ENCODE measurements around the gene ABCC1. TPM values are rescaled to one million over a fixed set of nuclear protein-coding genes. Genes with fewer than 3 reads are reported as not detected.

The ABCC1 gene
- total and polyA plus RNA-seq, 2 of the 8 experiments (the other 6 are each of a cell fraction or from before 2014, with no cell fraction given) = 42.6 to 66.8 TPM

- Histone ChIP-seq H2AK5ac (ENCODE audit: low read depth, low read length) (no peak overlapping the region), H4K91ac (replicated peaks; ENCODE audit: insufficient read length, low read length) (no peak overlapping the region), H3K18ac (ENCODE audit: extremely low read depth, low read length) (no peak overlapping the region), H2BK5ac (ENCODE audit: low read depth, low read length) (no peak overlapping the region), H4K8ac (ENCODE audit: extremely low read depth, insufficient read depth, low read length) (no peak overlapping the region), H4K20me1 (replicated peaks in 1 of 2; ENCODE audit: control insufficient read depth in 1 of 2, insufficient read depth in 2 of 2, low read length in 2 of 2) (no peaks in the 10 kb centered on the region), H2AFZ (ENCODE audit: low read length) (no peak overlapping the region), H3K79me2 (ENCODE audit: control insufficient read depth in 1 of 2, insufficient read depth in 2 of 2, low read length in 2 of 2) (no peaks in the 10 kb centered on the region), H2BK15ac (ENCODE audit: low read length) (no peak overlapping the region), H3K9ac (replicated peaks in 1 of 4; ENCODE audit: extremely low read depth in 1 of 4, low read depth in 3 of 4, low read length in 3 of 4) (no peak overlapping the region), H3K9me3 (ENCODE audit: insufficient read depth in 2 of 2, low read depth in 1 of 2, low read length in 1 of 2) (no peaks in the 10 kb centered on the region), H2BK20ac (ENCODE audit: low read length) (no peak overlapping the region), H3K4ac (replicated peaks; ENCODE audit: insufficient read length, low read depth, low read length) (no peak overlapping the region), H3K27ac (ENCODE audit: low read depth, low read length) (no peak overlapping the region), H3K4me1 (replicated peaks in 1 of 4; ENCODE audit: control insufficient read depth in 3 of 4, insufficient read depth in 4 of 4, low read length in 3 of 4) (no peaks in the 10 kb centered on the region; a peak in 1 of 7 replicates), H3K23ac (ENCODE audit: insufficient read length) (no peak overlapping the region), H3K23me2 (ENCODE audit: low read depth, low read length) (peaks cover 4% of the 10 kb centered on the region; the same call in 1 of the 2 replicates), H3K56ac (replicated peaks; ENCODE audit: insufficient read length, low read depth, low read length) (no peak overlapping the region), H3K27me3 (replicated peaks in 1 of 4; ENCODE audit: control insufficient read depth in 3 of 4, extremely low read depth in 1 of 4, insufficient read depth in 3 of 4, low read length in 3 of 4) (no peaks in the 10 kb centered on the region), H3K4me2 (ENCODE audit: insufficient read depth in 1 of 2, low read depth in 2 of 2, low read length in 2 of 2) (no peak overlapping the region), H3K36me3 (ENCODE audit: control insufficient read depth in 2 of 4, insufficient read depth in 4 of 4, low read length in 3 of 4) (no peaks in the 10 kb centered on the region), H4K5ac (ENCODE audit: insufficient read length, low read depth, low read length) (no peak overlapping the region), H2BK12ac (ENCODE audit: low read depth, low read length) (no peak overlapping the region), H3K4me3 (ENCODE audit: extremely low read depth in 1 of 4, insufficient read depth in 2 of 4, low read depth in 3 of 4, low read length in 4 of 4) (no peak overlapping the region), H3K79me1 (ENCODE audit: low read depth, low read length) (no peaks in the 10 kb centered on the region), H2BK120ac (replicated peaks; ENCODE audit: low read depth, low read length) (no peak overlapping the region), H3K14ac (ENCODE audit: insufficient read length) (no peak overlapping the region)
- POLR2A ChIA-PET (ENCODE audit: partially characterized antibody) = no interaction called here
- FAIRE-seq (no peak), DNase-seq (ENCODE audit: low read depth in 1 of 2, low spot score in 2 of 2) (no peak)
- CTCF ChIA-PET (ENCODE audit: partially characterized antibody) = interaction anchor here (1.1 kb wide), 1 partner anchor 10 kb away, joined by 3 read pairs; no protein-coding TSS in a partner anchor
- WGBS, 2 experiments (ENCODE audit: extremely low coverage in 1 of 2, insufficient coverage in 1 of 2, insufficient read length in 1 of 2, insufficient replicate concordance in 2 of 2, low coverage in 1 of 2, low lambda C conversion rate in 2 of 2, missing lambda C conversion rate in 1 of 2) = 95% methylated on average over 7 of the region's 8 CpGs; no CpG with 5 or more reads in 1 of the 2 experiments
- TF ChIP-seq CBX5 (IDR thresholded peaks at IDR 0.05; ENCODE audit: low read depth, low read length) (no peak), GABPA (IDR thresholded peaks at IDR 0.05; ENCODE audit: borderline replicate concordance, insufficient read depth, low read length) (no peak), RNF2 (IDR thresholded peaks at IDR 0.05; ENCODE audit: borderline replicate concordance, low read depth, low read length, missing control alignments, poor library complexity, severe bottlenecking) (no peak), MAFK (IDR thresholded peaks at IDR 0.05; ENCODE audit: low read depth, low read length) (no peak), BACH1 (IDR thresholded peaks at IDR 0.05; ENCODE audit: low read length) (no peak)
These were observed 240.4 kb downstream of the ABCC1 start for GRCh38 chr16:16189842-16190241.
